Adrenal gland (tissue), 12 donors: Measurements from ENCODE around the gene MACROD2. TPM values are rescaled to one million over a fixed set of nuclear protein-coding genes. Genes with fewer than 3 reads are reported as not detected.

Experiments
- DNase-seq, 7 donors: peaks; one replicate each; pipeline ENCODE4 v3.0.0-alpha.2; 2019 to 2020
- H3K27ac ChIP-seq, 5 donors: fragments of 200-600 bp; sonication (generic) in 4 of 5; 1 replicate in 3 of 5; 2 replicates in 2 of 5; pipeline versions ENCODE4 v1.5.1 to v1.8.0; 2016 to 2020; ENCODE audit warnings: mild to moderate bottlenecking in 1 of 5
- H3K27me3 ChIP-seq: fragments of 200-600 bp; 2 replicates; pipeline ENCODE4 v1.8.0; 2021
- H3K36me3 ChIP-seq, 2 donors: fragments of 200-600 bp; replicated peaks in 1 of 2; 1 replicate in 1 of 2; 2 replicates in 1 of 2; pipeline versions ENCODE4 v1.5.1 to v1.8.0; 2018 to 2022
- H3K4me1 ChIP-seq, 2 donors: fragments of 200-600 bp; replicated peaks in 1 of 2; 1 replicate in 1 of 2; 2 replicates in 1 of 2; pipeline versions ENCODE4 v1.5.1 to v1.8.0; 2018 to 2021
- H3K4me3 ChIP-seq, 4 donors: fragments of 200-600 bp; sonication (generic) in 3 of 4; one replicate each; pipeline ENCODE4 v1.5.1; 2016 to 2018
- H3K9me3 ChIP-seq, 3 donors: fragments of 200-600 bp; sonication (generic) in 1 of 3; replicated peaks in 1 of 3; 1 replicate in 2 of 3; 2 replicates in 1 of 3; pipeline versions ENCODE4 v1.5.1 to v1.8.0; 2016 to 2021
- CTCF ChIP-seq, 6 experiments: fragments of 450-650 bp in 4 of 6; fragments of 200-600 bp in 2 of 6; sonication (generic) in 1 of 6; IDR thresholded peaks; 1 replicate in 5 of 6; 2 replicates in 1 of 6; pipeline versions ENCODE4 v1.5.1 to v1.8.0; 2016 to 2021; ENCODE audit warnings: antibody characterized with exemption in 6 of 6, mild to moderate bottlenecking in 2 of 6, moderate library complexity in 1 of 6
- POLR2A ChIP-seq, 2 donors: fragments of 450-650 bp; IDR thresholded peaks; one replicate each; pipeline ENCODE4 v1.6.1; 2017; ENCODE audit warnings: antibody characterized with exemption in 2 of 2, mild to moderate bottlenecking in 2 of 2, moderate library complexity in 1 of 2
- WGBS, 4 donors: extraction: QIAGEN DNeasy Blood & Tissue Kit in 2 of 4; methylation state at CpG; one replicate each; pipeline versions ENCODE4 v1.1.5 to v1.1.7; 2013 to 2017; 5-methylcytosine and 5-hydroxymethylcytosine counted together
- intact Hi-C, 2 donors: fragments of 100-400 bp; cut with DNase I; formaldehyde crosslinking; loops; one replicate each; pipeline versions ENCODE4 v1.14.1 to v1.15.0; 2022 to 2023
- polyA plus RNA-seq, 3 donors: library from polyadenylated mRNA; stranded (reverse); fragments of 200-250 nt in 2 of 3; fragments of 350-450 nt in 1 of 3; fragmentation: Illumina TruSeq in 1 of 3; extraction: RNeasy Lipid Tissue Mini Kit (QIAGEN cat#74804) in 1 of 3; gene quantifications; one replicate each; pipeline ENCODE4 v1.2.3, GENCODE V29; 2013 to 2014
- total RNA-seq, 9 donors: library from RNA; depleted of rRNA in 4 of 9; stranded (reverse); fragments of >200 nt in 4 of 9; fragments of 120-200 nt in 1 of 9; fragmentation: NEBNext Ultra II Directional in 1 of 9; extraction: Animal tissue kit (Norgen Biotek cat#: 25700) in 1 of 9; gene quantifications; one replicate each; pipeline versions ENCODE4 v1.1.0 to v1.2.4, GENCODE V29; 2013 to 2023
- donor health status: healthy with polysubstance abuse.
- donor health status: Bipolar disorder and iron deficiency.
- donor health status: DM: yes; HTN: yes; CAD: no.
- donor health status: DM: no; HTN: no; CAD: no.
- donor health status: DM: no; HTN: no; CAD: no.
- donor health status: DM: yes; HTN: yes; CAD: no.

MACROD2 gene
- total and polyA plus RNA-seq, 12 donors: 1.1 to 21.2 (median 6.4) TPM

GRCh38 chr20:15241681-15242080 lies 1246.4 kb downstream of the MACROD2 start:
- Histone ChIP-seq H3K9me3 (no peaks in the 10 kb centered on the region), H3K4me3 (no peak overlapping the region), H3K27ac (no peak overlapping the region), H3K27me3 (no peaks in the 10 kb centered on the region), H3K4me1 (no peaks in the 10 kb centered on the region), H3K36me3 (no peaks in the 10 kb centered on the region)
- TF ChIP-seq CTCF (IDR thresholded peaks at IDR 0.05) (no peak), POLR2A (IDR thresholded peaks at IDR 0.05) (no peak)
- DNase-seq: no peak
- intact Hi-C loops: no loop called here

- no peak overlapping the region for H3K4me3 ChIP-seq
- no peak overlapping the region for H3K27ac ChIP-seq
- H3K9me3 ChIP-seq: no peaks in the 10 kb centered on the region
- no peaks in the 10 kb centered on the region for H3K27me3 ChIP-seq
- H3K4me1 ChIP-seq: no peaks in the 10 kb centered on the region
- no peak for DNase-seq
- H3K36me3 ChIP-seq: no peaks in the 10 kb centered on the region
- TF ChIP-seq POLR2A (IDR thresholded peaks at IDR 0.05) (no peak), CTCF (IDR thresholded peaks at IDR 0.05) (no peak)
- WGBS, 4 donors: 57 to 62% (median 60%) methylated on average over 3 of the region's 3 CpGs
- intact Hi-C loops: no loop called here
Measured at GRCh38 chr20:15242773-15243172, 1247.5 kb downstream of the MACROD2 start.

- H3K9me3 ChIP-seq: no peaks in the 10 kb centered on the region
- H3K4me1 ChIP-seq: no peaks in the 10 kb centered on the region
- intact Hi-C loops: no loop called here
- H3K27me3 ChIP-seq: no peaks in the 10 kb centered on the region
- TF ChIP-seq CTCF (IDR thresholded peaks at IDR 0.05) (no peak), POLR2A (IDR thresholded peaks at IDR 0.05) (no peak)
- H3K27ac ChIP-seq: no peak overlapping the region
- 59 to 84% (median 75%) methylated on average over 2 of the region's 2 CpGs for WGBS, 4 donors
- no peak for DNase-seq
- no peak overlapping the region for H3K4me3 ChIP-seq
- no peaks in the 10 kb centered on the region for H3K36me3 ChIP-seq
Measured at GRCh38 chr20:15245896-15246295, 1250.6 kb downstream of the MACROD2 start.

- no peaks in the 10 kb centered on the region for H3K9me3 ChIP-seq
- TF ChIP-seq CTCF (IDR thresholded peaks at IDR 0.05): no peak
- no peak for TF ChIP-seq POLR2A (IDR thresholded peaks at IDR 0.05)
- intact Hi-C loops: no loop called here
- H3K27ac ChIP-seq: no peak overlapping the region
- no peaks in the 10 kb centered on the region for H3K36me3 ChIP-seq
- WGBS, 4 donors: 86 to 92% (median 89%) methylated on average over 7 of the region's 7 CpGs
- H3K27me3 ChIP-seq: no peaks in the 10 kb centered on the region
- H3K4me3 ChIP-seq: no peak overlapping the region
- H3K4me1 ChIP-seq: no peaks in the 10 kb centered on the region
- DNase-seq: no peak
Measured at GRCh38 chr20:15248618-15249395, 1253.5 kb downstream of the MACROD2 start.
